Type B pancreatic cell (in vitro differentiated cells): Measurements from ENCODE around the gene FOXN4. TPM values are rescaled to one million over a fixed set of nuclear protein-coding genes. Genes with fewer than 3 reads are reported as not detected.

Experiments
- DNase-seq: peaks from one replicate; pipeline ENCODE4 v3.0.0; 2021; ENCODE audit warnings: mixed read lengths; ENCODE audit not compliant: unreplicated experiment; ENCODE audit errors: extremely low spot score
- H3K27ac Mint-ChIP-seq: 2 replicates; pipeline ENCODE4 v1.8.0; 2021; ENCODE audit warnings: mild to moderate bottlenecking, mixed read lengths
- H3K27me3 Mint-ChIP-seq: 2 replicates; pipeline ENCODE4 v1.8.0; 2021; ENCODE audit warnings: mixed read lengths
- H3K36me3 Mint-ChIP-seq: 2 replicates; pipeline ENCODE4 v1.8.0; 2021; ENCODE audit warnings: mixed read lengths
- H3K4me1 Mint-ChIP-seq: one replicate; pipeline ENCODE4 v1.8.0; 2021; ENCODE audit warnings: mixed read lengths; ENCODE audit not compliant: unreplicated experiment
- H3K4me3 Mint-ChIP-seq: 2 replicates; pipeline ENCODE4 v1.8.0; 2021; ENCODE audit warnings: mild to moderate bottlenecking, mixed read lengths
- H3K9me3 Mint-ChIP-seq: 2 replicates; pipeline ENCODE4 v1.8.0; 2021; ENCODE audit warnings: mixed read lengths
- CTCF ChIP-seq: fragments of 200-600 bp; sonication (generic); conservative IDR thresholded peaks from 2 replicates; pipeline ENCODE4 v1.5.0; 2021; ENCODE audit warnings: antibody characterized with exemption, mild to moderate bottlenecking
- total RNA-seq: library from RNA; stranded (reverse); gene quantifications from 2 replicates; pipeline ENCODE4 v1.2.1, GENCODE V29; 2021; ENCODE audit warnings: low replicate concordance

Gene FOXN4
- total RNA-seq, 1 donor from 2014 or later: 2.6 TPM

GRCh38 chr12:109278912-109279311, 30.2 kb downstream of the FOXN4 start:
- H3K27ac Mint-ChIP-seq: no peak overlapping the region
- TF ChIP-seq CTCF: no peak
- H3K9me3 Mint-ChIP-seq: no peaks in the 10 kb centered on the region
- H3K4me3 Mint-ChIP-seq: no peak overlapping the region
- H3K4me1 Mint-ChIP-seq: peaks cover 12% of the 10 kb centered on the region
- no peaks in the 10 kb centered on the region for H3K36me3 Mint-ChIP-seq
- H3K27me3 Mint-ChIP-seq: no peaks in the 10 kb centered on the region
- DNase-seq: no peak

GRCh38 chr12:109277899-109278762, 31.0 kb downstream of the FOXN4 start:
- DNase-seq: no peak
- Mint-ChIP-seq H3K4me3 (no peak overlapping the region), H3K4me1 (peaks cover 12% of the 10 kb centered on the region), H3K36me3 (no peaks in the 10 kb centered on the region), H3K27ac (no peak overlapping the region), H3K27me3 (peaks cover 7% of the 10 kb centered on the region), H3K9me3 (no peaks in the 10 kb centered on the region)
- TF ChIP-seq CTCF: no peak

- peaks cover 12% of the 10 kb centered on the region for H3K4me1 Mint-ChIP-seq
- H3K27ac Mint-ChIP-seq: no peak overlapping the region
Observed at GRCh38 chr12:109277255-109277898, 31.7 kb downstream of the FOXN4 start.

GRCh38 chr12:109276160-109276559, 32.9 kb downstream of the FOXN4 start:
- no peak overlapping the region for H3K27ac Mint-ChIP-seq
- H3K36me3 Mint-ChIP-seq: no peaks in the 10 kb centered on the region
- H3K9me3 Mint-ChIP-seq: no peaks in the 10 kb centered on the region
- no peak for TF ChIP-seq CTCF
- no peak for DNase-seq
- peaks cover 9% of the 10 kb centered on the region for H3K27me3 Mint-ChIP-seq
- H3K4me1 Mint-ChIP-seq: peaks cover 12% of the 10 kb centered on the region
- no peak overlapping the region for H3K4me3 Mint-ChIP-seq

More at GRCh38 chr12:109277255-109277898, 31.7 kb downstream of the FOXN4 start:
- H3K27me3 Mint-ChIP-seq: peaks cover 9% of the 10 kb centered on the region
- H3K9me3 Mint-ChIP-seq: no peaks in the 10 kb centered on the region
- no peak for DNase-seq
- no peaks in the 10 kb centered on the region for H3K36me3 Mint-ChIP-seq
- no peak for TF ChIP-seq CTCF
- H3K4me3 Mint-ChIP-seq: no peak overlapping the region

GRCh38 chr12:109275173-109275572, 33.9 kb downstream of the FOXN4 start:
- no peak for DNase-seq
- H3K4me3 Mint-ChIP-seq: no peak overlapping the region
- H3K4me1 Mint-ChIP-seq: peaks cover 12% of the 10 kb centered on the region
- H3K9me3 Mint-ChIP-seq: no peaks in the 10 kb centered on the region
- H3K27me3 Mint-ChIP-seq: peaks cover 9% of the 10 kb centered on the region
- H3K36me3 Mint-ChIP-seq: no peaks in the 10 kb centered on the region
- H3K27ac Mint-ChIP-seq: no peak overlapping the region
- TF ChIP-seq CTCF: no peak
